Measurements from ENCODE around the gene RAB7B.

DNA sequence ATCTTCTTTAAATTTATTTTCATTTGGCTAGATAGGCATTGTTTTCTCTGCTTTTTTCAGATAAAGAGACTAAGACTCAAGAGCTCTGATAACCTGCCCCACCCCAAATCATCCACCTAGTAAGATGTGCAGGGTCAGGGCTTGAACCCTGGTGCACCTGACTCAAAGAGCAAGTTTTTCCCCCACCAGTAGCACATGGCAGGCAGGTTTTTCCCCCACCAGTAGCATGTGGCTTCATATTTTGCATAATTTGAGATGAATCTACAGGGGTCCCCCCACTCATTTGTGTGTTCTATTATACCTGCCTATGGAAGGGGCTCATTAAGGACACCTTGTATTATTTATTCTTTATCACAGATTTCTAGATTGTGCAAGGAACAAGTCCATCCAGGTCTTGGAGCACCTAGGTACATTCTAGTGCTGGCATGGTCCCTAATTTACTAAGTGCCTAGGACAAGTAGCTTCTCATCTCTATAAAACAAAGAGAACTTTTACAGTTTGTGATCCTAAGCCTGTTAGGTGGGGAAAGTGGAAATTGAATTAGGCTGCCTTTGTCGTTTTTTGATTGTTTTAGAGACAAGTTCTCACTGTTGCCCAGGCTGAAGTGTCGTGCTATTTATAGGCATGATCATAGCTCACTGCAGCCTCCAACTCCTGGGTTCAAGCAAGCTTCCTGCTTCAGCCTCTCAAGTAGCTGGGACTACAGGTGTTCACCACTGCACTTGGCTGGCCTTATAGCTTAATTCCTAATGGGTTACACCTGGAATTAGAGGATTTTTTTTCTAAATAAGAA is 33.7 kb upstream of the RAB7B start:
- TF ChIP-seq, protein P1, sequence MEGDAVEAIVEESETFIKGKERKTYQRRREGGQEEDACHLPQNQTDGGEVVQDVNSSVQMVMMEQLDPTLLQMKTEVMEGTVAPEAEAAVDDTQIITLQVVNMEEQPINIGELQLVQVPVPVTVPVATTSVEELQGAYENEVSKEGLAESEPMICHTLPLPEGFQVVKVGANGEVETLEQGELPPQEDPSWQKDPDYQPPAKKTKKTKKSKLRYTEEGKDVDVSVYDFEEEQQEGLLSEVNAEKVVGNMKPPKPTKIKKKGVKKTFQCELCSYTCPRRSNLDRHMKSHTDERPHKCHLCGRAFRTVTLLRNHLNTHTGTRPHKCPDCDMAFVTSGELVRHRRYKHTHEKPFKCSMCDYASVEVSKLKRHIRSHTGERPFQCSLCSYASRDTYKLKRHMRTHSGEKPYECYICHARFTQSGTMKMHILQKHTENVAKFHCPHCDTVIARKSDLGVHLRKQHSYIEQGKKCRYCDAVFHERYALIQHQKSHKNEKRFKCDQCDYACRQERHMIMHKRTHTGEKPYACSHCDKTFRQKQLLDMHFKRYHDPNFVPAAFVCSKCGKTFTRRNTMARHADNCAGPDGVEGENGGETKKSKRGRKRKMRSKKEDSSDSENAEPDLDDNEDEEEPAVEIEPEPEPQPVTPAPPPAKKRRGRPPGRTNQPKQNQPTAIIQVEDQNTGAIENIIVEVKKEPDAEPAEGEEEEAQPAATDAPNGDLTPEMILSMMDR (IDR thresholded peaks at IDR 0.05) = no peak
- TF ChIP-seq POLR2A (IDR thresholded peaks at IDR 0.05) = no peak

All from ovary (tissue), 3 donors.